ENCODE measurements around the gene FAM163B. TPM values are rescaled to one million over a fixed set of nuclear protein-coding genes. Genes with fewer than 3 reads are reported as not detected.

The FAM163B gene
- total and polyA plus RNA-seq, 2 of the 8 experiments (the other 6 are each of a cell fraction or from before 2014, with no cell fraction given), result 0.63 to 1.0 TPM

- Histone ChIP-seq H3K27ac (ENCODE audit: low read depth, low read length) (no peak overlapping the region), H3K14ac (ENCODE audit: insufficient read length) (no peak overlapping the region), H2AK5ac (ENCODE audit: low read depth, low read length) (no peak overlapping the region), H2BK120ac (replicated peaks; ENCODE audit: low read depth, low read length) (no peak overlapping the region), H3K4me3 (ENCODE audit: extremely low read depth in 1 of 4, insufficient read depth in 2 of 4, low read depth in 3 of 4, low read length in 4 of 4) (no peak overlapping the region), H4K5ac (ENCODE audit: insufficient read length, low read depth, low read length) (no peak overlapping the region), H3K4me2 (ENCODE audit: insufficient read depth in 1 of 2, low read depth in 2 of 2, low read length in 2 of 2) (no peak overlapping the region), H3K23me2 (ENCODE audit: low read depth, low read length) (peaks cover 4% of the 10 kb centered on the region; the same call in 1 of the 2 replicates), H4K91ac (replicated peaks; ENCODE audit: insufficient read length, low read length) (no peak overlapping the region), H2BK15ac (ENCODE audit: low read length) (no peak overlapping the region), H4K20me1 (replicated peaks in 1 of 2; ENCODE audit: control insufficient read depth in 1 of 2, insufficient read depth in 2 of 2, low read length in 2 of 2) (peaks cover 0 to 8% of the 10 kb centered on the region in 2 experiments), H3K36me3 (ENCODE audit: control insufficient read depth in 2 of 4, insufficient read depth in 4 of 4, low read length in 3 of 4) (peaks cover 0 to 3% (median 0%) of the 10 kb centered on the region in 4 experiments; a peak in 1 of 8 replicates), H3K18ac (ENCODE audit: extremely low read depth, low read length) (no peak overlapping the region), H3K56ac (replicated peaks; ENCODE audit: insufficient read length, low read depth, low read length) (no peak overlapping the region), H2BK5ac (ENCODE audit: low read depth, low read length) (no peak overlapping the region), H2AFZ (ENCODE audit: low read length) (no peak overlapping the region), H3K79me1 (ENCODE audit: low read depth, low read length) (peaks cover 3% of the 10 kb centered on the region), H2BK20ac (ENCODE audit: low read length) (no peak overlapping the region), H3K79me2 (ENCODE audit: control insufficient read depth in 1 of 2, insufficient read depth in 2 of 2, low read length in 2 of 2) (no peaks in the 10 kb centered on the region), H3K27me3 (replicated peaks in 1 of 4; ENCODE audit: control insufficient read depth in 3 of 4, extremely low read depth in 1 of 4, insufficient read depth in 3 of 4, low read length in 3 of 4) (no peaks in the 10 kb centered on the region; a peak in 3 of 7 replicates), H4K8ac (ENCODE audit: extremely low read depth, insufficient read depth, low read length) (no peak overlapping the region), H3K4ac (replicated peaks; ENCODE audit: insufficient read length, low read depth, low read length) (no peak overlapping the region), H2BK12ac (ENCODE audit: low read depth, low read length) (no peak overlapping the region), H3K4me1 (replicated peaks in 1 of 4; ENCODE audit: control insufficient read depth in 3 of 4, insufficient read depth in 4 of 4, low read length in 3 of 4) (no peaks in the 10 kb centered on the region), H3K9ac (replicated peaks in 1 of 4; ENCODE audit: extremely low read depth in 1 of 4, low read depth in 3 of 4, low read length in 3 of 4) (no peak overlapping the region), H3K9me3 (ENCODE audit: insufficient read depth in 2 of 2, low read depth in 1 of 2, low read length in 1 of 2) (peaks cover 15 to 18% of the 10 kb centered on the region in 2 experiments), H3K23ac (ENCODE audit: insufficient read length) (no peak overlapping the region)
- 86% methylated on average over 7 of the region's 7 CpGs; no CpG with 5 or more reads in 1 of the 2 experiments for WGBS, 2 experiments (ENCODE audit: extremely low coverage in 1 of 2, insufficient coverage in 1 of 2, insufficient read length in 1 of 2, insufficient replicate concordance in 2 of 2, low coverage in 1 of 2, low lambda C conversion rate in 2 of 2, missing lambda C conversion rate in 1 of 2)
- POLR2A ChIA-PET (ENCODE audit: partially characterized antibody), result interaction anchor here (0.6 to 0.9 kb wide), 2 partner anchors 139 to 162 kb away, joined by 3 to 5 read pairs; no protein-coding TSS in a partner anchor
- CTCF ChIA-PET (ENCODE audit: partially characterized antibody), result interaction anchor here (0.7 to 2.3 kb wide), 8 partner anchors 8 to 422 kb away, joined by 3 to 13 read pairs (median 3); partner anchors contain the start of gene SARDH
- FAIRE-seq (peak; percentile 28), DNase-seq (ENCODE audit: low read depth in 1 of 2, low spot score in 2 of 2) (no peak)
- TF ChIP-seq SIX5 (IDR thresholded peaks at IDR 0.05; ENCODE audit: low read depth, low read length), result no peak
- no peak for TF ChIP-seq PHF8 (conservative IDR thresholded peaks at IDR 0.05; ENCODE audit: low read depth, low read length)
- no peak for TF ChIP-seq GABPA (IDR thresholded peaks at IDR 0.05; ENCODE audit: borderline replicate concordance, insufficient read depth, low read length)
- no peak for TF ChIP-seq GTF2F1 (IDR thresholded peaks at IDR 0.05; ENCODE audit: borderline replicate concordance, low read depth, low read length)
- no peak for TF ChIP-seq CTCF (IDR thresholded peaks at IDR 0.05; ENCODE audit: control extremely low read depth in 1 of 3, insufficient read depth in 1 of 3, low read depth in 1 of 3, low read length in 3 of 3)
- TF ChIP-seq RAD21 (IDR thresholded peaks at IDR 0.05 in 1 of 2, conservative IDR thresholded peaks at IDR 0.05 in 1 of 2; ENCODE audit: low read depth in 2 of 2, low read length in 2 of 2), result no peak
- TF ChIP-seq CREB1 (IDR thresholded peaks at IDR 0.05), result no peak
- TF ChIP-seq, protein P1, sequence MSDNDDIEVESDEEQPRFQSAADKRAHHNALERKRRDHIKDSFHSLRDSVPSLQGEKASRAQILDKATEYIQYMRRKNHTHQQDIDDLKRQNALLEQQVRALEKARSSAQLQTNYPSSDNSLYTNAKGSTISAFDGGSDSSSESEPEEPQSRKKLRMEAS (IDR thresholded peaks at IDR 0.05), result no peak
- no peak for TF ChIP-seq MAFK (IDR thresholded peaks at IDR 0.05; ENCODE audit: low read depth, low read length)
These were observed 11.8 kb downstream of the FAM163B start for GRCh38 chr9:133597316-133597957.

Measured in H1 (cell line).